MCF 10A (cell line): ENCODE results near the gene DBP. TPM values are rescaled to one million over a fixed set of nuclear protein-coding genes. Genes with fewer than 3 reads are reported as not detected.

Source experiments
- BruUV-seq: library from RNA; stranded (reverse); fragments of 400-500 nt; replicated peaks from 2 replicates; lab custom pipeline; 2021; lab: Mats Ljungman, UMichigan
- CTCF ChIA-PET: fragments of 300-600 bp; sonication (Branson Sonifier 250); formaldehyde crosslinking; extraction: SDS; loops from one replicate; lab custom pipeline; 2021; ENCODE audit warnings: antibody characterized with exemption, inconsistent platforms; lab: Yijun Ruan, JAX
- POLR2A ChIA-PET: fragments of 300-600, 350-650 bp; sonication (Branson Sonifier 250); formaldehyde crosslinking; extraction: SDS; loops from one replicate; lab custom pipeline; 2020; ENCODE audit warnings: antibody characterized with exemption, inconsistent platforms; lab: Yijun Ruan, JAX
- DNase-seq: peaks from one replicate; pipeline ENCODE4 v3.0.0-alpha.2; 2018; ENCODE audit not compliant: unreplicated experiment
- H3K27ac Mint-ChIP-seq: one replicate; pipeline ENCODE4 v1.8.0; 2022; ENCODE audit warnings: mild to moderate bottlenecking, low read depth, mixed read lengths; ENCODE audit not compliant: unreplicated experiment
- H3K27me3 Mint-ChIP-seq: one replicate; pipeline ENCODE4 v1.8.0; 2022; ENCODE audit warnings: mixed read lengths; ENCODE audit not compliant: insufficient read depth, unreplicated experiment
- H3K36me3 Mint-ChIP-seq: one replicate; pipeline ENCODE4 v1.8.0; 2022; ENCODE audit warnings: mild to moderate bottlenecking, moderate library complexity, mixed read lengths; ENCODE audit not compliant: insufficient read depth, unreplicated experiment
- H3K4me1 Mint-ChIP-seq: one replicate; pipeline ENCODE4 v1.8.0; 2022; ENCODE audit warnings: mixed read lengths; ENCODE audit not compliant: insufficient read depth, unreplicated experiment
- H3K4me3 Mint-ChIP-seq: one replicate; pipeline ENCODE4 v1.8.0; 2022; ENCODE audit warnings: mild to moderate bottlenecking, moderate library complexity, mixed read lengths; ENCODE audit not compliant: unreplicated experiment
- H3K9me3 Mint-ChIP-seq: one replicate; pipeline ENCODE4 v1.8.0; 2022; ENCODE audit warnings: mixed read lengths; ENCODE audit not compliant: unreplicated experiment
- intact Hi-C: fragments of 100-400 bp; cut with micrococcal nuclease; formaldehyde crosslinking; loops from 2 replicates; pipeline ENCODE4 v1.14.1; 2022
- total RNA-seq: library from RNA; stranded (reverse); gene quantifications from 2 replicates; pipeline ENCODE4 v1.2.3, GENCODE V29; 2022
- TF ChIP-seq, protein P1 (sequence below): fragments of 200-600 bp; IDR thresholded peaks from one replicate; pipeline ENCODE4 v1.8.0; 2022; ENCODE audit warnings: antibody characterized with exemption, mild to moderate bottlenecking; ENCODE audit not compliant: unreplicated experiment

DBP gene
- total RNA-seq, 1 experiment from 2014 or later: 0.56 TPM

GRCh38 chr19:48627201-48627864 is 9.8 kb downstream of the DBP start:
- Mint-ChIP-seq H3K4me1 (peaks cover 23% of the 10 kb centered on the region), H3K9me3 (no peaks in the 10 kb centered on the region), H3K36me3 (peaks cover 21% of the 10 kb centered on the region), H3K27me3 (no peaks in the 10 kb centered on the region), H3K4me3 (no peak overlapping the region), H3K27ac (no peak overlapping the region)
- TF ChIP-seq, protein P1, sequence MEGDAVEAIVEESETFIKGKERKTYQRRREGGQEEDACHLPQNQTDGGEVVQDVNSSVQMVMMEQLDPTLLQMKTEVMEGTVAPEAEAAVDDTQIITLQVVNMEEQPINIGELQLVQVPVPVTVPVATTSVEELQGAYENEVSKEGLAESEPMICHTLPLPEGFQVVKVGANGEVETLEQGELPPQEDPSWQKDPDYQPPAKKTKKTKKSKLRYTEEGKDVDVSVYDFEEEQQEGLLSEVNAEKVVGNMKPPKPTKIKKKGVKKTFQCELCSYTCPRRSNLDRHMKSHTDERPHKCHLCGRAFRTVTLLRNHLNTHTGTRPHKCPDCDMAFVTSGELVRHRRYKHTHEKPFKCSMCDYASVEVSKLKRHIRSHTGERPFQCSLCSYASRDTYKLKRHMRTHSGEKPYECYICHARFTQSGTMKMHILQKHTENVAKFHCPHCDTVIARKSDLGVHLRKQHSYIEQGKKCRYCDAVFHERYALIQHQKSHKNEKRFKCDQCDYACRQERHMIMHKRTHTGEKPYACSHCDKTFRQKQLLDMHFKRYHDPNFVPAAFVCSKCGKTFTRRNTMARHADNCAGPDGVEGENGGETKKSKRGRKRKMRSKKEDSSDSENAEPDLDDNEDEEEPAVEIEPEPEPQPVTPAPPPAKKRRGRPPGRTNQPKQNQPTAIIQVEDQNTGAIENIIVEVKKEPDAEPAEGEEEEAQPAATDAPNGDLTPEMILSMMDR: no peak
- no peak for DNase-seq
- BruUV-seq: no TSS peak
- POLR2A ChIA-PET: interaction anchor here (0.5 to 1.9 kb wide), 3 partner anchors 8 to 1604 kb away, joined by 3 to 8 read pairs (median 3); partner anchors contain the start of genes FAM83E, RPL18 and SPHK2
- intact Hi-C loops: no loop called here
- CTCF ChIA-PET: no interaction called here

DNA sequence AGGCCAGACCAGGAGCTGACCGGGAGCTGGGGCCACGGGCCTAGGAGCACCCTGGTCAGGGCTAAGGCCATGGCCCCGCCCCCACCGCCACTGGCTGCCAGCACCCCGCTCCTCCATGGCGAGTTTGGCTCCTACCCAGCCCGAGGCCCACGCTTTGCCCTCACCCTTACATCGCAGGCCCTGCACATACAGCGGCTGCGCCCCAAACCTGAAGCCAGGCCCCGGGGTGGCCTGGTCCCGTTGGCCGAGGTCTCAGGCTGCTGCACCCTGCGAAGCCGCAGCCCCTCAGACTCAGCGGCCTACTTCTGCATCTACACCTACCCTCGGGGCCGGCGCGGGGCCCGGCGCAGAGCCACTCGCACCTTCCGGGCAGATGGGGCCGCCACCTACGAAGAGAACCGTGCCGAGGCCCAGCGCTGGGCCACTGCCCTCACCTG is 11.3 kb downstream of the DBP start:
- Mint-ChIP-seq H3K9me3 (no peaks in the 10 kb centered on the region), H3K4me1 (peaks cover 25% of the 10 kb centered on the region), H3K27me3 (no peaks in the 10 kb centered on the region), H3K4me3 (no peak overlapping the region), H3K36me3 (peaks cover 27% of the 10 kb centered on the region), H3K27ac (no peak overlapping the region)
- no peak for DNase-seq
- ChIA-PET POLR2A (no interaction called here), CTCF (interaction anchor here (0.7 kb wide), 1 partner anchor 7 kb away, joined by 5 read pairs; no protein-coding TSS in a partner anchor)
- no TSS peak for BruUV-seq
- TF ChIP-seq, protein P1: no peak
- intact Hi-C loops: no loop called here

GRCh38 chr19:48624791-48625723 is 12.1 kb downstream of the DBP start:
- H3K27me3 Mint-ChIP-seq: no peaks in the 10 kb centered on the region
- ChIA-PET CTCF (no interaction called here), POLR2A (interaction anchor here (0.6 kb wide), 1 partner anchor 9 kb away, joined by 3 read pairs; no protein-coding TSS in a partner anchor)
- intact Hi-C loops: no loop called here
- peaks cover 27% of the 10 kb centered on the region for H3K36me3 Mint-ChIP-seq
- DNase-seq: no peak
- no peaks in the 10 kb centered on the region for H3K9me3 Mint-ChIP-seq
- H3K27ac Mint-ChIP-seq: no peak overlapping the region
- H3K4me1 Mint-ChIP-seq: peaks cover 27% of the 10 kb centered on the region
- no TSS peak for BruUV-seq
- peak overlapping the region; percentile 71 for H3K4me3 Mint-ChIP-seq
- TF ChIP-seq, protein P1: no peak
